ENCODE results near the gene MYPN.

GRCh38 chr10:68092512-68092911, 16.8 kb upstream of the MYPN start:
- TF ChIP-seq CTCF (IDR thresholded peaks at IDR 0.05) (no peak), POLR2AphosphoS5 (IDR thresholded peaks at IDR 0.05) (no peak), EP300 (IDR thresholded peaks at IDR 0.05) (no peak), POLR2A (IDR thresholded peaks at IDR 0.05) (no peak)

Measured in suprapubic skin (tissue), 4 donors.